ENCODE measurements around the gene PTTG1IP. TPM values are rescaled to one million over a fixed set of nuclear protein-coding genes. Genes with fewer than 3 reads are reported as not detected.
"Not testable (repeated sequence)": the region's sequence is repeated elsewhere in the genome, so short reads cannot be mapped to it uniquely, and the experiment has no call there.

The PTTG1IP gene
- polyA plus RNA-seq, 4 donors = 283 to 306 (median 289) TPM

DNA sequence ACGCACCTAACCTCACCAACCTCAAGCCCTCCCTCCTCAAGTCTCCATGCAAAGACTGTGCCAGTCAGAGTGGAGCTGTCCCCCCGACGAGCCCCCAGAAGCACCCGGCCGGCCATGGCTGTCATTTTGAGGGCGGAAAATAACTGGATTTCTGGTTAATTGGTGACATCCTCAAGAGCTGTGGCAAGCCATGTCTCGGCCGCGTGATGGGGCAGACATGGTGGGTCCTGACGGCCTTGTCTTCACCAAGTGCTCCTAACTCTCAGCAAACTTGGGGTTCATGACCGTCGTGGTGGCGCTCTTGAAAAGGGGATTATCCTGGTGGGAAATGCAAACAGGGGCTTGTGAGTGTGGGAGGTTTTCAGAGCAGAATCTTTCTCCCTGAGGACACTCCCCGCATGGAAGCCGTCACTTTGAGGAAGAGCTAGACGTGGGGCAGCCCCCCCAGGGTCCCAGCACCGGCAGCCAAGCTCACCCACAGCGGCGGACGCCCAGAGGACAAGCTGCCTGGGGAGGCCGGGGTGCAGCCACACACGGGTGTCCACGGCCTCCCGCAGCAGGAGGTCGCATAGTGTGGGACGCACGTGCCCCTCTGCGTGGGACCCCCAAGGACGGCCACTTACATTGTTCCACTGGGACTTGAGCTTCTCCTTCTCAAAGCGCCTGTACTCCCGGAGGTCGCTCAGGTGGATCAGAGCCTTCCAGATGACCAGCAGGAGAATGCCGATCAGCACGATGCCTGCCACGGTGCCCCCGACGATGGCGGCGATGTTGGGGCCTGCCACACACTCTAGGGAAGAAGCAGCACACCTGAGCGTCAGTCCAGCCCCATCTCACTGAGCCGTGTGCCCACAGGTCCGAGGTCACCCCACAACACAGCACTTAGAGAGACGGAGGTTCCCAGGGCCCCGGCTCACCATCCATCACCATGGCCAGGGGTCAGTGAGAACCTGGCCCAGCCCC lies 12.9 kb upstream of the PTTG1IP start:
- DNase-seq (ENCODE audit: low read depth in 4 of 4, low spot score in 3 of 4) = no peak

- no peak for DNase-seq (ENCODE audit: low read depth in 4 of 4, low spot score in 3 of 4)
Observed at GRCh38 chr21:44885615-44886014, 12.1 kb upstream of the PTTG1IP start.

DNA sequence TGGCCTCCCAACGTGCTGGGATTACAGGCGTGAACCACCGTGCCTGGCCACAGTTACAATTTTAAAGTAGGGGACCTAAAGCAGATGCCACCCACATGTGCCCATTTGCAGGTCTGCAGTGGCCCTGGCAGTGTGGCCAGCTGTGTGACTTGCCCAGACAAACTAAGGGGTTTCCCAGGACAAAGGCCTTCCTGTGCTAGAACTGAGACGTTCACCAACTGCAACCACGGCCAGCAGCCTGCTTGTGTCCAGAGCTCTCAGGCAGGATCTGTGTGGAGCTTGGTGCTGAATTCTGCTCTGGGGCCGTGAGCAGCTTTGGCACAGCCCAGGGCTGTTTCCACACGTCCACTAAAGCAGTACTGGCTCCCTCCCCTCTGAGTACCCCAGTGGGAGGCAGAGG lies 10.6 kb upstream of the PTTG1IP start:
- no peak for DNase-seq (ENCODE audit: low read depth in 4 of 4, low spot score in 3 of 4)

DNA sequence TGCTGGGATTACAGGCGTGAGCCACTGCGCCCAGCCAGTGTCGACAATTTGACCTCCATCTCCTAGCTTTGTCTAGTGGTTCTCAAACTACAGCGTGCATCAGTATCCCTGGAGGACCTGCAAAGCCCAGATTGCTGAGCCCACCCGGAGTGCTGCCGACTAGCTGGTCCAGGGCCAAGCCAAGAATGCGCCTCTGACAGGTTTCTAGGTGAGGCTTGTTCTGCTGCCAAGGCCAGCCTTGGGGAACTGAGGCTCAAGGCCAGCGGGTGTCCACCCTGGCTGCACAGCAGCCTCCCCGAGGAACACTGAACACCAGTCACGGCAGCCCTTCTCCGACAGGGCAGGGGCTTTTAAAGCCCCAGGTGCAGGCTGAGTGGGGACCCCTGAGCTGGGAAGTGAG lies 9.8 kb upstream of the PTTG1IP start:
- no peak for DNase-seq (ENCODE audit: low read depth in 4 of 4, low spot score in 3 of 4)

GRCh38 chr21:44881198-44881872 lies 7.8 kb upstream of the PTTG1IP start:
- no peak for DNase-seq (ENCODE audit: low read depth in 4 of 4, low spot score in 3 of 4)

DNA sequence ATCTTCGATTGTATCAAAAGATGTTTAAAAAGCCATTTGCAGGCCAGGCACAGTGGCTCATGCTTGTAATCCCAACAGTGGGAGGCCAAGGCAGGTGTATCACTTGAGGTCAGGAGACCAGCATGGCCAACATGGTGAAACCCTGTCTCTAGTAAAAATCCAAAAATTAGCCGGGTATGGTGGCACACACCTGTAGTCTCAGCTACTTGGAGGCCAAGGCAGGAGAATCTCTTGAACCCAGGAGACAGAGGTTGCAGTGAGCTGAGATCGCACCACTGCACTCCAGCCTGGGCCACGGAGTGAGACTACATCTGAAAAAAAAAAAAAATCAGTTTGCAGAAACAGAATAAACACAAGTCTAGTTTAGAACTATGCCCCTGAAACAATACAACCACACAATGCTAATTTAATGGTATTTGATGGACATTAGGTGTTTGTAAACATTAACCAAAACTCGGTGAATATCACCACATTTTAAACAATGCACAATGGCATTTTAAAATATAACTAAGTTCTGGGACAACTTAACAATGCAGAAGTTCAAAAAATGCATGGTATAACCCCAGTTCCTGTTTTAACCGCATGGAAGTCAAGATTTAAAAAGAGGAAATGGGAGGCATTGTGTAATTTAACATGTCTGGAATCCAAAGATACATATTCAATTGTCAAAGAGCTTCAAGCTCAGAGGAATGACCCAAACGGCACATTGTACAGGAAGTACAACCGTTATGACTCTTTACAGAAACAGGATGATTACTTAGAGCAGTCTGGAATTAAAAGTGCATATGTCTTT lies 7.1 kb upstream of the PTTG1IP start:
- DNase-seq (ENCODE audit: low read depth in 4 of 4, low spot score in 3 of 4) = no peak

DNA sequence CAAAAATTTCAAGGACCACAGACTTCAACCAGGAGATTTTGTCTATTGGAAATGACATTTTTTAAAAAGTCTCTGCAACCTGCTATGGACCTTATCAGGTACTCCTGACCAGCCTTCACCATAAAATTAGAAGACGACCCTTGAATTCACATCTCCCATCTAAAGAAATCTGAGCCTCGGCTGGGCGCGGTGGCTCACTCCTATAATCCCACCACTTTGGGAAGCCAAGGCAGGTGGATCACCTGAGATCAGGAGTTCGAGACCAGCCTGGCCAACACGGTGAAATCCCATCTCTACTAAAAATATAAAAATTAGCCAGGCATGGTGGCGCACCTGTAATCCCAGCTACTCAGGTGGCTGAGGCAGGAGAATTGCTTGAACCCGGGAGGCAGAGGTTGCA lies 5.7 kb upstream of the PTTG1IP start:
- not testable (repeated sequence) for DNase-seq (ENCODE audit: low read depth in 4 of 4, low spot score in 3 of 4)

GRCh38 chr21:44878053-44878982 lies 4.8 kb upstream of the PTTG1IP start:
- no peak for DNase-seq (ENCODE audit: low read depth in 4 of 4, low spot score in 3 of 4)

DNA sequence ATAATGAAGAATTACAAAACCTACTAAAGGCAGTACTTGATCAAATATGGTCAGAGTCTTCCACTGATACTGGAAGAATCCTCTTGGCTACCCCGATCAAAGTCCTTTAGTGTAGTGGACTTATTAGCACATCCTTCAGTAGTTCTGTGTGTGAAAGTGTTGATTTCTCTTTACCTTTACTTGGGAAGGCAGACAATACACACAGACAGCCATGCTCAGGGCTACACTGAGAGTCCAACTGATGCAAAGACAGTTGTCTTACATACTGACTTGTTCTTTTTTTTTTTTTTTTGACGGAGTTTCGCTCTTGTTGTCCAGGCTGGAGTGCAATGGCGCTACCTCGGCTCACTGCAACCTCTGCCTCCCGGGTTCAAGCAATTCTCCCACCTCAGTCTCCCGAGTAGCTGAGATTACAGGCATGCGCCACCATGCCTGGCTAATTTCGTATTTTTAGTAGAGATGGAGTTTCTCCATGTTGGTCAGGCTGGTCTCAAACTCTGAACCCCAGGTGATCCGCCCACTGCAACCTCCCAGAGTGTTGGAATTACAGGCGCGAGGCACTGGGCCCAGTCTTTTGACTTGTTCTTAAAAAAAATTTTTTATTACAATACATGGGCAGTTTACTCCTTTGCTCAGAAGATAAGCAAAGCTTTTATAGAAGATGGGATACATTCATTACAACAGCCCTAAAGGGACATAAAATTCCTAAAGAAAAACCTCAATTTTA lies 3.5 kb upstream of the PTTG1IP start:
- no peak for DNase-seq (ENCODE audit: low read depth in 4 of 4, low spot score in 3 of 4)

- DNase-seq (ENCODE audit: low read depth in 4 of 4, low spot score in 3 of 4) = no peak
Observed at GRCh38 chr21:44875316-44875700, 1.8 kb upstream of the PTTG1IP start.

DNA sequence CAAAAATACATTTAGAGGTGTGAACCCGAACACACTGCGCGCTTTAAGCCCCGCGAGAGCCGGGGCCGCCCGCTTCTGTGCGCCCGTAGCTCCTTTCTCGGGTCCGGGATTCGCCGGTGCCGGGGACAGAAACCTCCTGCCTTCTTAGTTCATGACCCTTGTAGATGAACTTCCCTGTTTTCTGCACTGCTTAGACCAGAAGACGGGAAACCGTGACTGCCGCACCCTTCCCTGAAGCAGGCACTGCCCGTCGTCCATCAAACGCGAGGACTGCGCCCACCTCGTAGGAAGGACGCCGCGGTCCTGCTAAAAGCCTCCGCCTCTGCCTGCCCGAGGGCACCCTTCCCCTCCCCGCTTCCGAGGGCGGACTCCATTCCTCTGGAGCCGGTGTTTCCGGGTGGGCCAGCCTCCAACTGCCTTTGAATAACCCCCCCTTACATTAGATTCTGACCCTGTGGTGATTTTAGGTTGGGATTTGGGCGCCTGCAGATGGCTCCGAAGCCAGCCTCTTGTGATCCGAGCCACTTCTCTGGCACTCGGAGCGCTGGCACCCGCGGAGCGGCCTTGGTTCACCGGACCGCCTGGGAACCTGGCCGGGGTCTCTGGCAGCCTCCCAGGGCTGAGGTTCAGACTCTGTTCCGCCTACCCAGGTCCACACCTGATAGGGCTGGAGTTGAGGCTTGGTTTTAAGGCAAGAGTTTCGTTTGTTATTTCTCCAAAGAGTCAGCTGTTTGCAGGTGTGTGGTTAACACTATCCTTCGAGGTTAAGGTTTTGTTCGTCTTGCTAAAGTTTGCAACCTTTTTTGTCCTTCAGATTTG lies 1.2 kb upstream of the PTTG1IP start:
- no peak for DNase-seq (ENCODE audit: low read depth in 4 of 4, low spot score in 3 of 4)

DNA sequence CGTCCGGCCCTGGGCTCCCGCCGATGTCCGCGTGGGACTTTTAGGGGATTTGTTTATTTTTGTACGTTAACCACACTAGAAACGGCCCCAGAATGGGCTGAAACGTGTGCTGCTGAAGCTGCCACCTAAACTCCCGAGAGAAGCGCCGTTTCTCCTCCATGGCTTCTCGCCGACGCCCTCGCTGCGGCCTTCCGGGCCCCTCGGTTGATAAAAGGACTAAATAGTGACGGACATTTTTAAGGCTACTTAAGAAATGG lies 678 bp upstream of the PTTG1IP start:
- no peak for DNase-seq (ENCODE audit: low read depth in 4 of 4, low spot score in 3 of 4)

DNA sequence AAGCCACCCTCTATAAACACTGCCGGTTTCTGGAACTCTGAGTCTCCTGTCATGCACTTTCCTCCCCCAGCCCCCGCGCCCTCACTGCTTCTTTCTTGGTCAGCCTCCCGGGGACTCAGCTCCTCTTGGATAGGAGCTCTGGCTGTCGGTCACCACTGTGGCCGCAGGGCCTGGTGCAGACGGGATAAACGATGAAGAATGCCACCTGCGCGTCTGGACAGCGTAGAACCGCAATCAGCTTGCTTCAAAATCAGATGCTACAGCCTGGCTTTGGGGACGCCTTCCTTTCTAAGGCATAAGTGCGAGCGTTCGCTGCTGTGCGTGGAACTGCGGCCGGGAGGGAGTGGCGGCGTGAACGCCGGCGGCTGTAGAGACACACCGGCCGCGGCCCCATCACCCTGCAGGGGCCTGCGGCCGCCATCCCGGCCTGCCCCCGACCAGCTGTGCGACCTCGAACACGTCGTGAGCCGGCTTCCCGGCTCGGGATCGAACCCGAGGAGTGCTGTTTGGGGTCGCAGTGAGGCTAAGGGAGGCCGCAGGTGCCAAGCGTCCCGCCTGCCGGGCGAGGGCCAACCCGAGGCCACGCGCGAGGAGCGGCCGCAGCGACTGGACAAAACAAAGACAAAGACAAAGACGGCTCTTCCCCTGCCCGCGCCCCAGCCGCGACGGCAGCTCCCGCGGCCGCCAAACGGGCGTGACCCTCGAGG lies 688 bp downstream of the PTTG1IP start:
- DNase-seq (ENCODE audit: low read depth in 4 of 4, low spot score in 3 of 4) = no peak

DNA sequence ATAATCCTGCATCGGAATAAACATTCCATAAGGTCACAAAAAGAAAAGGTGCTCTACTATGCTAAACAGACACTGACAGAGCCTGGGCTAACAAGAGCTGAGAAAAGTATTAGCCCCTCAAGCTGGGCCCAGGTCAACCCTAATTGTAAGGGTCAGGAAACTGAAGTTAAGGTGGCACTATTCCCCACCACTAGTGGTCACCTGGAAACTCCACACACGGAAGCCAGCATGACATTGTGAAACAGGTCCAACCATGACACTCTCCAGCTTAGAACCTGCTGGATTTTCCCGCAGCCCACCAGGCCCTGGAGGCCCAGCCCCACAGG lies 1.2 kb downstream of the PTTG1IP start:
- no peak for DNase-seq (ENCODE audit: low read depth in 4 of 4, low spot score in 3 of 4)

DNA sequence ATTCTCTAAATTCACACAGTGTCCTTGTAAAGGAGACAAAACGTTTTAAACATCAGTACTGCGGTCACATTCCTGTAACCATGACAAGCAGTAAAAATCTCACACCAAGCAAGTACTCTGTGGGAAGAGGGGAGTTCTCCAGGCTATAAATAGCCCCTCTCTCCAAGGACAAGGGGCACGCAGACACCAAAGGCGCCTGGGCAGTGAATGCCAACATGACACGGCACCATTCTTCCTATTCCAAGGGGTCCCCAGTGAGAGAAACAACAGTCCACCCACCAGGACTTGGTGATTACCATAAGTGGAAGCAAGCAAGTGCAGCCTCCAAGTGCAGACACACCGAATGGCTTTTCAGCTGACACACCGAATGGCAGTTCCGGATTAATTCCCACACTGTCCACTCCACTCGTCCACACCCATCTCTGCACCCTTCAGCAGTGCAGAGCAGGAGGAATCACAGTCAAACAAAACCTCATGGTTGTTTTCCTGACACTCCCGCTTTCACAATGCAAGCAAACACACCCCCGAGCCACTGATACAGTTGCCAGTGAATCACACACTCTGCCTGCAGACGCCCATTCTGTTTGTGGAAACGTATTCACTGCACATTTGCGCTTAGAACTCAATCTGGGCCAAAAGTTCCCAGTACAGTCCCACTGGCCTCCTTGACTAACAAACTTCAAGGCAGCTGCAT lies 1.8 kb downstream of the PTTG1IP start:
- DNase-seq (ENCODE audit: low read depth in 4 of 4, low spot score in 3 of 4) = no peak

GRCh38 chr21:44870748-44871495 lies 2.6 kb downstream of the PTTG1IP start:
- DNase-seq (ENCODE audit: low read depth in 4 of 4, low spot score in 3 of 4) = no peak

All from right renal pelvis (tissue), 4 donors.